GM10847 (cell line): ENCODE measurements around the gene GXYLT2.

Experiments used
- POLR2A ChIP-seq: IDR thresholded peaks from 2 replicates; pipeline ENCODE4 v1.6.1; 2011; ENCODE audit not compliant: insufficient read length; ENCODE audit errors: extremely low read depth

The GXYLT2 gene

GRCh38 chr3:72888546-72889309 lies 882 bp downstream of the GXYLT2 start:
- no peak for TF ChIP-seq POLR2A

- no peak for TF ChIP-seq POLR2A
Measured at GRCh38 chr3:72889310-72890165, 1.7 kb downstream of the GXYLT2 start.

GRCh38 chr3:72890166-72890925 lies 2.5 kb downstream of the GXYLT2 start:
- TF ChIP-seq POLR2A, result no peak

- TF ChIP-seq POLR2A, result no peak
Measured at GRCh38 chr3:72891053-72891855, 3.4 kb downstream of the GXYLT2 start.

GRCh38 chr3:72892081-72892775 lies 4.4 kb downstream of the GXYLT2 start:
- no peak for TF ChIP-seq POLR2A

GRCh38 chr3:72892870-72893269 lies 5.0 kb downstream of the GXYLT2 start:
- no peak for TF ChIP-seq POLR2A

GRCh38 chr3:72894976-72895552 lies 7.2 kb downstream of the GXYLT2 start:
- no peak for TF ChIP-seq POLR2A

- no peak for TF ChIP-seq POLR2A
Measured at GRCh38 chr3:72896996-72897757, 9.3 kb downstream of the GXYLT2 start.

GRCh38 chr3:72897758-72898007 lies 9.8 kb downstream of the GXYLT2 start:
- TF ChIP-seq POLR2A, result no peak

- TF ChIP-seq POLR2A, result no peak
Measured at GRCh38 chr3:72899349-72899765, 11.5 kb downstream of the GXYLT2 start.

- no peak for TF ChIP-seq POLR2A
Measured at GRCh38 chr3:72900048-72900447, 12.2 kb downstream of the GXYLT2 start.

GRCh38 chr3:72901840-72902239 lies 14.0 kb downstream of the GXYLT2 start:
- no peak for TF ChIP-seq POLR2A

GRCh38 chr3:72903004-72903403 lies 15.2 kb downstream of the GXYLT2 start:
- TF ChIP-seq POLR2A, result no peak
